IMR-90 (cell line): ENCODE results near the gene UBE2K. TPM values are rescaled to one million over a fixed set of nuclear protein-coding genes. Genes with fewer than 3 reads are reported as not detected.

ENCODE experiments used
- ATAC-seq: fragments of 200-7000 bp; cut with Tn5 transposase; 2 replicates; pipeline ENCODE4 v1.9.1; 2020; ENCODE audit warnings: low read depth, mild to moderate bottlenecking, moderate library complexity
- BruUV-seq: library from RNA; stranded (reverse); fragments of 400-500 nt; replicated peaks from 2 replicates; lab custom pipeline; 2021; lab: Mats Ljungman, UMichigan
- CTCF ChIA-PET: fragments of 300-600 bp; formaldehyde crosslinking; extraction: SDS; loops from one replicate; lab custom pipeline; 2021; ENCODE audit warnings: antibody characterized with exemption; lab: Yijun Ruan, JAX
- POLR2A ChIA-PET: fragments of 300-600 bp; sonication (Branson Sonifier 250); formaldehyde crosslinking; loops from one replicate; lab custom pipeline; 2022; ENCODE audit warnings: antibody characterized with exemption; ENCODE audit not compliant: unreplicated experiment; lab: Charles Lee
- DNase-seq: peaks from one replicate; pipeline ENCODE4 v3.0.0; 2013
- H2AFZ ChIP-seq: replicated peaks from 2 replicates; pipeline ENCODE3; 2013; ENCODE audit warnings: low read length, mild to moderate bottlenecking; ENCODE audit not compliant: poor library complexity
- H2AK5ac ChIP-seq: 2 replicates; pipeline ENCODE4 v1.6.1; 2013; ENCODE audit warnings: low read depth, low read length, inconsistent platforms
- H2AK9ac ChIP-seq: replicated peaks from 2 replicates; pipeline ENCODE3; 2013; ENCODE audit warnings: mild to moderate bottlenecking, low read depth, low read length, moderate library complexity; ENCODE audit not compliant: poor library complexity
- H2BK120ac ChIP-seq: 2 replicates; pipeline ENCODE4 v1.6.1; 2013; ENCODE audit warnings: low read depth, low read length, inconsistent platforms
- H2BK15ac ChIP-seq: 3 replicates; pipeline ENCODE4 v1.6.1; 2013; ENCODE audit warnings: low read depth, low read length, inconsistent platforms
- H2BK20ac ChIP-seq: 2 replicates; pipeline ENCODE4 v1.6.1; 2013; ENCODE audit warnings: low read depth, mild to moderate bottlenecking, inconsistent platforms, low read length, moderate library complexity
- H2BK5ac ChIP-seq: 2 replicates; pipeline ENCODE4 v1.6.1; 2013; ENCODE audit warnings: mild to moderate bottlenecking, low read depth, low read length, inconsistent platforms; ENCODE audit not compliant: poor library complexity, severe bottlenecking
- H3K14ac ChIP-seq: replicated peaks from 2 replicates; pipeline ENCODE4 v1.6.1; 2013; ENCODE audit warnings: low read depth, low read length, inconsistent platforms
- H3K18ac ChIP-seq: 2 replicates; pipeline ENCODE4 v1.6.1; 2013; ENCODE audit warnings: low read depth, low read length, control low read depth
- H3K23ac ChIP-seq: 2 replicates; pipeline ENCODE4 v1.6.1; 2013; ENCODE audit warnings: low read depth, low read length, inconsistent platforms
- H3K27ac ChIP-seq: 2 replicates; pipeline ENCODE4 v1.5.1; 2013; ENCODE audit warnings: mild to moderate bottlenecking, control low read depth, low read length; ENCODE audit not compliant: insufficient read depth
- H3K27me3 ChIP-seq: 2 replicates; pipeline ENCODE4 v1.6.1; 2013; ENCODE audit warnings: low read length; ENCODE audit not compliant: control insufficient read depth, insufficient read depth
- H3K36me3 ChIP-seq: 2 replicates; pipeline ENCODE4 v1.6.1; 2013; ENCODE audit warnings: low read length, mixed read lengths; ENCODE audit not compliant: control insufficient read depth, insufficient read depth
- H3K4ac ChIP-seq: 2 replicates; pipeline ENCODE4 v1.6.1; 2013; ENCODE audit warnings: low read depth, low read length, inconsistent platforms
- H3K4me1 ChIP-seq: 2 replicates; pipeline ENCODE4 v1.6.1; 2013; ENCODE audit warnings: low read length, mixed read lengths; ENCODE audit not compliant: control insufficient read depth, insufficient read depth
- H3K4me2 ChIP-seq: 2 replicates; pipeline ENCODE4 v1.6.1; 2013; ENCODE audit warnings: low read depth, mild to moderate bottlenecking, control low read depth, low read length, moderate library complexity
- H3K4me3 ChIP-seq: 2 replicates; pipeline ENCODE4 v1.5.1; 2013; ENCODE audit warnings: low read depth, mild to moderate bottlenecking, control low read depth, low read length, moderate library complexity; ENCODE audit not compliant: insufficient read depth
- H3K56ac ChIP-seq: 2 replicates; pipeline ENCODE4 v1.6.1; 2013; ENCODE audit warnings: low read length, inconsistent platforms; ENCODE audit not compliant: insufficient read depth; ENCODE audit errors: extremely low read depth
- H3K79me1 ChIP-seq, 2 experiments: 2 replicates each; pipeline ENCODE4 v1.6.1; 2013; ENCODE audit warnings: low read length in 2 of 2, inconsistent platforms in 1 of 2, low read depth in 1 of 2
- H3K9ac ChIP-seq: 2 replicates; pipeline ENCODE4 v1.6.1; 2013; ENCODE audit warnings: low read depth, low read length, control low read depth
- H3K9me1 ChIP-seq: 2 replicates; pipeline ENCODE4 v1.6.1; 2013; ENCODE audit warnings: low read length, inconsistent platforms; ENCODE audit not compliant: insufficient read depth
- H3K9me3 ChIP-seq: 2 replicates; pipeline ENCODE4 v1.6.1; 2013; ENCODE audit warnings: low read length; ENCODE audit not compliant: control insufficient read depth, insufficient read depth
- H4K20me1 ChIP-seq: 2 replicates; pipeline ENCODE4 v1.6.1; 2013; ENCODE audit warnings: low read length, inconsistent platforms; ENCODE audit not compliant: insufficient read depth
- H4K5ac ChIP-seq: 2 replicates; pipeline ENCODE4 v1.6.1; 2013; ENCODE audit warnings: mild to moderate bottlenecking, low read depth, low read length, control low read depth
- H4K8ac ChIP-seq, 2 experiments: 2 replicates each; pipeline ENCODE4 v1.6.1; 2013; ENCODE audit warnings: low read depth in 2 of 2, low read length in 2 of 2, control low read depth in 1 of 2, inconsistent platforms in 1 of 2
- H4K91ac ChIP-seq: 2 replicates; pipeline ENCODE4 v1.6.1; 2013; ENCODE audit warnings: low read depth, low read length, inconsistent platforms; ENCODE audit not compliant: insufficient read depth
- CEBPB ChIP-seq: IDR thresholded peaks from 2 replicates; pipeline ENCODE4 v1.6.1; 2012; ENCODE audit warnings: low read depth, low read length, improper control_type of control experiment
- CHD1 ChIP-seq: IDR thresholded peaks from 2 replicates; pipeline ENCODE4 v1.6.1; 2012; ENCODE audit warnings: low read depth, low read length, improper control_type of control experiment
- CTCF ChIP-seq: conservative IDR thresholded peaks from 2 replicates; pipeline ENCODE4 v1.5.1; 2012; ENCODE audit warnings: mild to moderate bottlenecking, low read depth, low read length, improper control_type of control experiment
- ELK1 ChIP-seq: fragments of 150-350 bp; IDR thresholded peaks from 2 replicates; pipeline ENCODE4 v1.6.1; 2016; ENCODE audit warnings: low read depth, mild to moderate bottlenecking, low read length, moderate library complexity, borderline replicate concordance
- FOS ChIP-seq: fragments of 150-350 bp; IDR thresholded peaks from 2 replicates; pipeline ENCODE4 v1.6.1; 2016; ENCODE audit warnings: low read depth, low read length
- MAFK ChIP-seq: IDR thresholded peaks from 2 replicates; pipeline ENCODE4 v1.6.1; 2012; ENCODE audit warnings: low read depth, low read length, improper control_type of control experiment
- MAZ ChIP-seq: IDR thresholded peaks from 2 replicates; pipeline ENCODE4 v1.6.1; 2012; ENCODE audit warnings: low read depth, mild to moderate bottlenecking, low read length, improper control_type of control experiment, moderate library complexity, borderline replicate concordance
- POLR2A ChIP-seq: IDR thresholded peaks from 2 replicates; pipeline ENCODE4 v1.6.1; 2012; ENCODE audit warnings: mild to moderate bottlenecking, low read depth, low read length
- RCOR1 ChIP-seq: IDR thresholded peaks from 2 replicates; pipeline ENCODE4 v1.6.1; 2012; ENCODE audit warnings: mild to moderate bottlenecking, low read length, improper control_type of control experiment; ENCODE audit not compliant: insufficient replicate concordance
- SMC3 ChIP-seq: fragments of 150-350 bp; IDR thresholded peaks from 2 replicates; pipeline ENCODE4 v1.6.1; 2016; ENCODE audit warnings: low read depth, mild to moderate bottlenecking, antibody characterized with exemption, low read length, moderate library complexity
- USF2 ChIP-seq: fragments of 150-350 bp; IDR thresholded peaks from 2 replicates; pipeline ENCODE4 v1.6.1; 2017; ENCODE audit warnings: mild to moderate bottlenecking, antibody characterized with exemption, low read length, low read depth
- WGBS, 2 experiments: methylation state at CpG; one replicate each; pipeline versions ENCODE4 v1.1.5 to v1.1.7; 2013; ENCODE audit warnings: missing lambda C conversion rate in 2 of 2; ENCODE audit not compliant: insufficient read length in 1 of 2; ENCODE audit errors: extremely low coverage in 2 of 2; 5-methylcytosine and 5-hydroxymethylcytosine counted together
- dilution Hi-C: fragments of 300-500 bp; cut with HindIII; formaldehyde crosslinking; loops from one replicate; pipeline ENCODE4 v1.14.3; 2018; ENCODE audit warnings: low sequenced_read_pairs; ENCODE audit not compliant: unreplicated experiment
- in situ Hi-C: fragments of 300-500 bp; cut with MboI; formaldehyde crosslinking; loops from 3 replicates; pipeline ENCODE4 v1.14.3; 2019; ENCODE audit warnings: low sequenced_read_pairs, inconsistent platforms, mixed read lengths
- intact Hi-C: fragments of 100-400 bp; cut with micrococcal nuclease; formaldehyde crosslinking; loops from 2 replicates; pipeline ENCODE4 v1.10.0; 2022
- polyA plus RNA-seq, 3 experiments: library from polyadenylated mRNA; depleted of rRNA; stranded (reverse); fragments of >200 nt; gene quantifications; 2 replicates each; pipeline ENCODE4 v1.2.3, GENCODE V29; 2012; ENCODE audit warnings: low replicate concordance in 1 of 3
- total RNA-seq: library from RNA; depleted of rRNA; stranded (reverse); fragments of >200 nt; gene quantifications from 2 replicates; pipeline ENCODE4 v1.2.3, GENCODE V29; 2012

The UBE2K gene
- total and polyA plus RNA-seq, 2 of the 4 experiments (the other 2 are of a cell fraction): 17.7 to 44.8 TPM

- intact Hi-C loops (no loop called here), dilution Hi-C loops (no loop called here), in situ Hi-C loops (no loop called here)
- Histone ChIP-seq H2BK15ac (no peak overlapping the region), H3K23ac (no peak overlapping the region), H4K8ac (no peak overlapping the region), H3K27me3 (no peaks in the 10 kb centered on the region), H4K5ac (no peak overlapping the region), H4K91ac (no peak overlapping the region), H3K9ac (no peak overlapping the region), H3K36me3 (no peaks in the 10 kb centered on the region), H4K20me1 (no peaks in the 10 kb centered on the region), H3K4me2 (no peak overlapping the region), H3K18ac (no peak overlapping the region), H2AFZ (no peak overlapping the region), H3K4me3 (no peak overlapping the region), H3K9me3 (no peaks in the 10 kb centered on the region), H3K27ac (no peak overlapping the region), H3K56ac (no peak overlapping the region), H2BK5ac (no peak overlapping the region), H3K79me1 (no peaks in the 10 kb centered on the region), H2BK120ac (no peak overlapping the region), H3K14ac (no peak overlapping the region), H3K9me1 (no peaks in the 10 kb centered on the region), H3K4me1 (no peaks in the 10 kb centered on the region; the same call in 1 of the 2 replicates), H2BK20ac (no peak overlapping the region), H2AK9ac (no peak overlapping the region), H2AK5ac (no peak overlapping the region), H3K4ac (no peak overlapping the region)
- ChIA-PET POLR2A (no interaction called here), CTCF (interaction anchor here (0.6 kb wide), 1 partner anchor 11 kb away, joined by 5 read pairs; no protein-coding TSS in a partner anchor)
- no TSS peak for BruUV-seq
- TF ChIP-seq CTCF (no peak), RCOR1 (no peak), CHD1 (no peak), MAZ (no peak), USF2 (no peak), CEBPB (no peak), MAFK (no peak), FOS (no peak), POLR2A (no peak), SMC3 (no peak), ELK1 (no peak)
- ATAC-seq (no peak), DNase-seq (no peak)
- whole genome bisulfite sequencing, 2 experiments: no CpG with 5 or more reads among the region's 6 CpGs
Observed at GRCh38 chr4:39657465-39657864, 40.5 kb upstream of the UBE2K start.
